HTERT RPE-1 (cell line): ENCODE data around the gene ATXN7.

Source experiments
- in situ Hi-C: fragments of 300-500 bp; cut with MboI; formaldehyde crosslinking; loops from 4 replicates; pipeline ENCODE4 v1.14.3; 2020; ENCODE audit warnings: low sequenced_read_pairs

ATXN7 gene

GRCh38 chr3:63864008-63864964, 619 bp downstream of the ATXN7 start:
- in situ Hi-C loops, result no loop called here

- in situ Hi-C loops, result no loop called here
Measured at GRCh38 chr3:63864965-63865327, 1.3 kb downstream of the ATXN7 start.

DNA sequence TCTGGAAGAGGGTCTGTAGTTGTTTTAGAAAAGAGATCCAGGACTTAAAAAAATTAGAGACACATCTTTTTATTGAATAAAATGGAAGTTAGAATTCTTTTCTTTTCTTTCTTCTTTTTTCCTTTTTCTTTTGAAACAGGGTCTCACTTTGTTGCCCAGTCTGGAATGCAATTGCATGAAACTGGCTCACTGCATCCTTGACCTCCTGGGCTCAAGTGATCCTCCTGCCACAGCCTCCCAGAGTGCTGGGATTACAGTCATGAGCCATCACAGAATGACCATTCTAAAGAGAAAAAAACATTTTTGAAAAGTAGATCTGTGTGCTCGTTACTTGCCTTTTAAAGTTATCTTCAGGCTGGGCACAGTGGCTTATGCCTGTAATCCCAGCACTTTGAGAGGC, 3.6 kb downstream of the ATXN7 start:
- in situ Hi-C loops, result no loop called here

- in situ Hi-C loops, result no loop called here
Measured at GRCh38 chr3:63869940-63870614, 6.4 kb downstream of the ATXN7 start.

DNA sequence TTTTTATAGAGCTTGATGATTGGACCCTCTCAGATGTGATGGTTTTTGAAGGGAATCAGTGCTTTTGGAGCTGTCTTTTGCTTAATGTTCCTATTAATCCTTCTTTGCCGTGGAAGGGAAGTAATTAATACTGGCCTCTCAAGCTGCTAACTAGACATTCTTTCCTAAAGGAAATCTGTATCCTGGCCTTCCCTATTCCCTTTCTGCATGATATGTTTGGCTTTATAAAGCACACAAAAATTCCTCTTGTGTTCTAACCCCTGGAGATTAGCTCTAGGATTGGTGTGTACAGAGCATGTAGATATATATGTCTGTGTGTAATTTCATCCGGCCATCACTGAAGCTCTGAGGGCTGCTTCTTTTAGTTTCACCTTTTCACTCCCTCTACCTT, 6.9 kb downstream of the ATXN7 start:
- in situ Hi-C loops, result no loop called here

GRCh38 chr3:63872135-63872924, 8.7 kb downstream of the ATXN7 start:
- in situ Hi-C loops, result no loop called here

- in situ Hi-C loops, result no loop called here
Measured at GRCh38 chr3:63874769-63875168, 11.1 kb downstream of the ATXN7 start.

DNA sequence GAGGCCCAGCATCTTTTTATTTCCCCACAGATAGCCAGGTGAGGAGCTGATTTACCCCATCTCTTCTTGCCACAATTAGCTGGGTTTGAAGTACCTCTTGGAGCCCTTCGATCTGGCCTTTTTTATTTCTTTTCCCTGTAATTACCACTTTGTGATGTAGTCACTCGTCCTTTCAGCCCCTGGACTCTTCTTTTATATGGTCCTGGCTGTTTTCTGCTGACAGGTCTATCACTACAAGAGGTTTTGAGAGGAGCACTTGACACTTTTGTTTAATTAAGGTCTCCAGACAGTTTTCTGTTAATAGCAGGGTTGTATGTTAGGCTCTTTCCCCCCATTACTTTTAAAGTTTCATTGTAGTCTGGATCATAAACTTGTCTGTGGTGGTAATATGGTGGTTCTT, 11.8 kb downstream of the ATXN7 start:
- in situ Hi-C loops, result no loop called here

DNA sequence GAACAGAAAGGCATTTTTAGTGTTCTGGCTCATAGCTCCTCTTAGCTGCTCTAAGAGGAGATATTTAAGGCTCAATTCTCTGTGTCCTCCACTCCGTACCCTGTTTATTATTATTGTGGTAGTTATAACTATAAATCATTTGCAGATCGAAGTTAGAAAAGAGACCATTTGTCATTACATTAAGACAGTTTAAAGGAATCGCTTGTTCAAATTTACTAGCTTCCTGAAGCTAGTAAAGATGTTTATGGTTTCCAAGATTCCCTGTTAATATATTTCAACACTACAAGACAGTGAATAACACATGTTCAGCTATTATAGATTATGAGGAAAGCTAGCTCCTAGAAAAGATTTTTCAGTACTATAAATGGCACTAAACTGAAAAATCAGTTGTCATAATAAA, 12.6 kb downstream of the ATXN7 start:
- in situ Hi-C loops, result no loop called here

- in situ Hi-C loops, result no loop called here
Measured at GRCh38 chr3:63877737-63878393, 14.2 kb downstream of the ATXN7 start.

GRCh38 chr3:63878394-63879060, 14.9 kb downstream of the ATXN7 start:
- in situ Hi-C loops, result no loop called here

- in situ Hi-C loops, result no loop called here
Measured at GRCh38 chr3:63880653-63881052, 17.0 kb downstream of the ATXN7 start.

DNA sequence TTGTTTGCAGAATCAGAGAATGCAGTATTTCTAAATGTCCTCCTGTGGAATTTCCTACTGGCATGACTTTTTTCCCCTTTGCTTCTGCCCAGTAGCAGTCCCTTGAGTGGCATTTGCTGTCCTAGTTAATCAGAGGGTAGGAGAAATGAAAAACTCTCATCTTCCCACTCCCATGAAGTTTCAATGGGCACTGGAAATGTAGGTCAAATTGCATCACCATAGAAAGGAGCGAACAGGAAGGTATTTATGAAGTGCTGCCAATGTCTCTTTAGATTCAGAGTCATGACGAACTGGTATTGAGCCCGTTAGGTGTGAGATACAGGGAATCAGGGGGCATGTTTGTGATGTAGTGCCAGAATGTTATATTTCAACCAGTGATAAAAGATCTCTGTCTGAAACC, 23.2 kb downstream of the ATXN7 start:
- in situ Hi-C loops, result no loop called here

GRCh38 chr3:63891518-63891917, 27.9 kb downstream of the ATXN7 start:
- in situ Hi-C loops, result no loop called here

- in situ Hi-C loops, result no loop called here
Measured at GRCh38 chr3:63892773-63893352, 29.2 kb downstream of the ATXN7 start.

DNA sequence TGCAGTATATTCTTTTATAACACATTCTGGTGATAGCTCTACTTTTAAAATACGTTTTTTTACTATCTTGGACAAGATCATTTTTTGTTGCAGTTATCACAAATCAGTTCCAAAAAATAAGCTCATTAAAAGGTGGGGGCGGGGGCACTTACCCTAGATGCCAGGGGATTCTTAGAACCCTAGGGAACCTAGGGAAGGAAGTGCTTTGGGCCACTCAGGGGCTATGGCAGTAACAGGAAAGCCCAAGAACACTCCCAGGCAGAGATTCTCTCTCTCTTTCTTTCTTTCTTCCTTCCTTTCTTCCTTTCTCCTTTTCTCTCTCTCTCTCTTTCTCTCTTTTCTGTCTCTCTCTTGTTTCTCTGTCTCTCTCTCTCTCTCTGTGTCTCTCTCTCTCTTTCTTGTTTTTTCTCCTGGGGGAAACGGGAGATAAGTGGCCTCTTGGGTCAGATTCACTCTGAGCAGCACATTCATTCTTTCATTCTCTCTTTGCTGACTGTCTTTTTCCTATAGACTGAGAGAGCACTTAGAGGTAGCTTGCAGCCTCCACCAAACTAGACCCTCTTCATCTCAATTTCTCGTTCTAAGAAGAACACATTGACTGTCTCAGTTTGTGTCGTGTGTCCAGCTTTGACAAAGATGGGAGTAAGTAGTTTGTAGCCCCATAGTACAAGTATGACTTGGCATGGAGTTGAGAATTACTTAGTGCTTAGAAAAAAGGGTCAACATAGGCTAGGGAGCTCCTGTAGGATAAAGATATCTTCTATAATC, 31.9 kb downstream of the ATXN7 start:
- in situ Hi-C loops, result no loop called here

- in situ Hi-C loops, result no loop called here
Measured at GRCh38 chr3:63896332-63897030, 32.8 kb downstream of the ATXN7 start.

DNA sequence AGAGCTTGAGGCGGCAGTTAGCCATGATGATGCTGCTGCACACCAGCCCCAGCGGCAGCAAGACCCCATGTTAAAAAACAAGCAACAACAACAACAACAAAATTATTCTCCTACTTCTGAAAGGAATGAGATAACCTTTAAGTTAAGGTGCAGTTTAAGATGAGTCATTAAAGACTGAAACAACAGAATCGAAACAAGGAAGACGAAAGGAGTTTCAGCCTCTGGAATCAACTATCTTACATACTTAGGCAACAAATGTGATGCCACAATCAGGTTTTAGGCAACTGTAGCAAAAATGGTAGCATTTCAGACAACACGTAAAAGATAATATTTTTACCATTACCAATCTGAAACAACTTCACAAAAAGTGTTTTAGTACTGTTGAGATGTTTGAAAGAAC, 36.3 kb downstream of the ATXN7 start:
- in situ Hi-C loops, result no loop called here

GRCh38 chr3:63900459-63900858, 36.8 kb downstream of the ATXN7 start:
- in situ Hi-C loops, result no loop called here
